G401 (cell line): ENCODE measurements around the gene G6PC1. TPM values are rescaled to one million over a fixed set of nuclear protein-coding genes. Genes with fewer than 3 reads are reported as not detected.
A peak's percentile ranks its signal among the peaks of the same experiment; 100 is the strongest.
"Not testable (repeated sequence)": the region's sequence is repeated elsewhere in the genome, so short reads cannot be mapped to it uniquely, and the experiment has no call there.

Source experiments
- DNase-seq: peaks from one replicate; pipeline ENCODE4 v3.0.0-alpha.2; 2015; ENCODE audit warnings: low spot score
- in situ Hi-C: cut with HindIII; loops from 2 replicates; pipeline ENCODE4 v1.10.0; 2016; ENCODE audit warnings: low sequenced_read_pairs, mixed read lengths
- total RNA-seq: library from RNA; depleted of rRNA; stranded (reverse); fragments of >200 nt; shearing (Covaris generic); gene quantifications from 2 replicates; pipeline ENCODE4 v1.2.3, GENCODE V29; 2014

G6PC1 gene
- total RNA-seq, 1 experiment from 2014 or later, result not detected

DNA sequence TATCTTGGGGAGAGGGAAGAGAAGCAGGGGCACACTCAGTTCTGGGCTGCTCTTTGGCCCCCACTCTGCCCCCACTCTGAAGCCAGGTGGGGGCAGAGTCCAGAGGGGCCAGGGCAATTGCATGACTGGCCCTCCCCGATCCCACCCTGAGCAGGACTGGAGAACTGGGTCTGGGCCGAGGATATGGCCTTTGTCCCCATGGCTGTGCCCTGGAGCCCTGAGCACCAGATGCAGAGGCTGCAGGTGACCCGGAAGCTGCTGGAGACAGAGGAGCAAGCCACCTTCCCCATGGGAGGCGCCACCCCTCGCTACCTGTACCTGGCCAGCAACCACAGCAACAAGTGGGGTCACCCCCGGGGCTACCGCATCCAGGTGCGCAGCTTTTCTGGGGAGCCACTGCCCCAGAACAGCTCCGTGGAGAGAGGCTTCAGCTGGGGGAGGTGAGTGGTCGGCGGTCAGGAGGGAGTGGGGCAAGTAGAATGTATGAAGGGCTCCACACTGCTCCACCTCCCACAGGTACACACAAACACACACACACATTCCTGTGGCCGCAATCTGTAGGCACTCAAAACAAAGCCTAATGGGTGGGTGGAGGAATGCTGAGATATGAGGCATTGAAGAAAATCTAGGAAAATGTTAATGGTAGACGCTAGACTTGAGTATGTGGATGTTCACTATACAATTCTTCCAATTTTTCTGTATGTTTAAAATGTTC lies 28.2 kb upstream of the G6PC1 start:
- no peak for DNase-seq
- in situ Hi-C loops, result no loop called here

DNA sequence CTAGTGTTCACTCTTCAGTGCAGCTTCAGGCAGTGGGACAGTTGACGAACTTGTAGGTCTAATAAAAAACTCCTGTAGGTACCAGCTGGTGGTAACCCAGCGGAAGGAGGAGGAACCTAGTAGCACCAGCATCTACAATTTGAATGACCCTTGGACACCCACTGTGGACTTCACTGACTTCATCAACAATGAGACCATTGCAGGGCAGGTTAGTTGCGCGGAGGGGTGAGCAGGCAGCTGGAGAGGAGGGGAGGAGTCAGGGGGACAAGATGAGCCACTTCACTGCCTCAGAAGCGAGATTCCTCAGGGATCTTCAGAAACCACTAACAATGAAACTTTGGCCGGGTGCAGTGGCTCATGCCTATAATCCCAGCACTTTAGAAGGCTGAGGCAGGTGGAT lies 27.3 kb upstream of the G6PC1 start:
- no peak for DNase-seq
- in situ Hi-C loops, result no loop called here

GRCh38 chr17:42873932-42874695 lies 26.5 kb upstream of the G6PC1 start:
- in situ Hi-C loops, DNase-seq: not testable (repeated sequence)

DNA sequence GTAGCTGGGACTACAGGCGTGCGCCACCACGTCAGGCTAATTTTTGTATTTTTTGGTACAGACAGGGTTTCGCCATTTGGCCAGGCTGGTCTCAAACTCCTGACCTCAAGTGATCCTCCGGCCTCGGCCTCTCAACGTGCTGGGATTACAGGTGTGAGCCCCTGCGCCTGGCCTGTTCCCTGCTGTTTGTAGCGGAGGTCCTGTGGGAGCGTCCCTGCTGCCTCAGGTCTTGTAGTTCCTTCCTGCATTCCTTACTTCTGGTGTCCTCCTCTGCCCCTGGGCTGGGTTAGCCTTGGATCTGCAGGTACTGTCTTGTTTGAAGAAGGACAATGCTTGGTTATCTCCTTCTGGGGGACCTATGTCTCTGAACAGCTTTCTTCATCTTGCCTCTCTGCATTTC lies 23.6 kb upstream of the G6PC1 start:
- no peak for DNase-seq
- in situ Hi-C loops, result no loop called here

- no peak for DNase-seq
- in situ Hi-C loops, result no loop called here
Observed at GRCh38 chr17:42878123-42878880, 22.3 kb upstream of the G6PC1 start.

DNA sequence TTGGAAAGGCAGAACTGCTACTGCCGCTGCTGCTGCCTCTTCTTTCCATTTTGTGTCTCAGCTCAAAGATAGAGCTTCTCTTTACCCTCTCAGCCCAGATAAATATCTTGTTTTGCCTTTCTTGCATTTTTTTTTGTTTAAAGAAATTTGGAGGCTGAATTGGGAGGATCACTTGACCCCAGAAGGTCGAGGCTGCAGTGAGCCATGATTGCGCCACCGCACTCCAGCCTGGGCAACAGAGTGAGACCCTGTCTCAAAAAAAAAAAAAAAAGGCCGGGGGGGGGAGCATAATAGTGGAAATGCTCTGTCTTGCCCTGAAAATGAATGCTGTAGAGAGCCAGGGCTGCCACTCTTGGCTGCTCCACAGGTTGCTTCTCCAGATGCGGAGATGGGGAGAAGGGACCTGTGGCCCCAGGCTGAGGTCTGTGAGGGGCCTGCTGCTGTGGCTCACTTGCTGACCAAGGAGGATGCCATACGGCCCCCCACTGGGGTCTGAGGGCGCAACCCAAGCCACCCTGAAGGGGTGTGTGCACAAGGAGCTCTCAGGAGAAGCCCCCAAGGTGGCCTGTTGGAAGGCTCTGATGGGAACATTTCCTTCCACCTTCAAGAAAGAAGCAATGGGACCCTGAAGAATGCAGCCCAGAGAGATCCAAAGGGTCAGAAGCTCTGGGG lies 21.5 kb upstream of the G6PC1 start:
- DNase-seq, result no peak
- in situ Hi-C loops, result no loop called here

GRCh38 chr17:42879596-42879985 lies 21.0 kb upstream of the G6PC1 start:
- in situ Hi-C loops, result no loop called here

DNA sequence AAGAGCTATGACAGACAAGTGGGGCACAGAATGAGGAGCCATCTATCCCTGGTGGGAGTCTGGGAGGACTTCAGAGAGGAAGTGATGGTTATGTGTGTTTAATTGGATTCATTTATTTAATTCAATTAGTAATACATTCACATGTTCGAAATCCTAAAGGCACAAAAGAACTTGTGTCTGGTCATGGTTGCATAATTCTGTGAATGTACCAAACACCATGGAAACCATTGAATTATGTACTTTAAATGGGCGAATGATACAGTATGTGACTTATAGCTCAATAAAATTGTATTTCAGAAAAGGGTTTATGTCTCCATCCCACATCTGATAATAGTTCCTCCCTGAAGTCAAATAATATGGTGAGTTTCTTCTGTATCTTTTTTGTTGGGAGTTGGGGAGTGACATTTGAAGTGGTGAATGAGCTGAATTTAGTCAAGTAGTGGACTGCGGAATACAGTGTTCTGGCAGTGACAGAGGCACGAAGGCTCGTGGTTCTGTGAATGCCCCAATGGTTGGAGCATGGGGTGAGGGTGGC lies 19.8 kb upstream of the G6PC1 start:
- peak; percentile 2 for DNase-seq
- in situ Hi-C loops, result no loop called here

More at GRCh38 chr17:42879596-42879985, 21.0 kb upstream of the G6PC1 start:
- no peak for DNase-seq

GRCh38 chr17:42881706-42882105 lies 18.9 kb upstream of the G6PC1 start:
- in situ Hi-C loops, DNase-seq: not testable (repeated sequence)

- in situ Hi-C loops, result no loop called here
- DNase-seq, result no peak
Observed at GRCh38 chr17:42882166-42882565, 18.4 kb upstream of the G6PC1 start.

GRCh38 chr17:42883802-42884558 lies 16.6 kb upstream of the G6PC1 start:
- in situ Hi-C loops, result no loop called here
- no peak for DNase-seq

DNA sequence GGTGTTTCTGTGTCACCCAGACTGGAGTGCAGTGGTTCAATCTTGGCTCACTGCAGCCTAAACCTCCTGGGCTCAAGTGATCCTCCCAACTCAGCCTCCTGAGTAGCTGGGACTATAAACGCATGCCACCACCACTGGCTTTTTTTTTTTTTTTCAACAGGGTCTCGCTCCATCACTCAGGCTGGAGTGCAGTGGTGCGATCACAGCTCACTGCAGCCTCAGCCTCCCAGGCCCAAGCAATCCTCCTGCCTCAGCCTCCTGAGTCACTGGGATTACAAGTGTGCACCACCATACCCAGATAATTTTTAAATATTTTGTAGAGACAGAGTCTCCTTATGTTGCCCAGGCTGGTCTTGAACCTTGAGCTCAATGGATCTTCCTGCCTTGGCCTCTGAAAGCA lies 14.8 kb upstream of the G6PC1 start:
- in situ Hi-C loops, DNase-seq: not testable (repeated sequence)

DNA sequence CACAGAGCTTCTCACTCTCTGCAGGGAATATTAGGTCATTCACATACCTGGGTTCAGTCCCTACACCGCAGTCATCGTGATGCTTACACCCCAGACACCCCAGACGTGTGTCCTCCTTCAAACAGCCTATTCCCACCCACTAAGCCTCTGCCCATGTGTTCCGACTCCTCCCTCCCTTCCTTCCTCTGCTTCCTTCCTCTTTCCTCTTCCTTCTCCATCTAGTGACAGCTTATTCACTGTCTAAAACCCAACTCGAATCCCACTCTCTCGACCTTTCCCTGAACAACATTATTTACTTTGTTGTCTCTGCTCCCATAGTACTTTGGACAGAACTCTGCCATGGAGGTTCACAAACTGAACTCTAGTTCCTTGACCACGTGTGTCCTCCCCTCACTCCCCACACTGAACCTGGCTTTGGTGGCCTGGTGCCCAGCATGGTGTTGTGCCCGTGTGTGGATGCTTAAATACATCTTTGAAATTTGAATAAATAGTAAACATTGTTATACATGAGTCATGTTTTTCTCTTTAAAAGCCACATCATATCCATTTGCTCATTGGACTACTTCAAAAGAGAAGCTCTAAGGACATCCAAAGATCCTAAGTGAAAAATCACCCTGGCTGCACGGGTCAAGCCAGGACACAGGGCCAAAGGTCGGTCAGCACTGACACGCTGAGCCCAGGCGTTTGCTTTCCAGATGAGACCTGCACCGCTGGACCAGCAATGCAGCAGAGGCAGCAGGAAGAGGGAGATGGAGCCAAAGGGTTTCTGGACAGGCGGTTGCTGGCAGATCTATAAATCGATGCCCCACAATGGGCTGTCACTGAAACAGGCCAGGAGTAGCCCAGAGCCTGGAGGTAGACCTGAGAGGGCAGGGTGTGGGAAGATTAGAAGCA lies 14.1 kb upstream of the G6PC1 start:
- DNase-seq, result no peak
- in situ Hi-C loops, result no loop called here

DNA sequence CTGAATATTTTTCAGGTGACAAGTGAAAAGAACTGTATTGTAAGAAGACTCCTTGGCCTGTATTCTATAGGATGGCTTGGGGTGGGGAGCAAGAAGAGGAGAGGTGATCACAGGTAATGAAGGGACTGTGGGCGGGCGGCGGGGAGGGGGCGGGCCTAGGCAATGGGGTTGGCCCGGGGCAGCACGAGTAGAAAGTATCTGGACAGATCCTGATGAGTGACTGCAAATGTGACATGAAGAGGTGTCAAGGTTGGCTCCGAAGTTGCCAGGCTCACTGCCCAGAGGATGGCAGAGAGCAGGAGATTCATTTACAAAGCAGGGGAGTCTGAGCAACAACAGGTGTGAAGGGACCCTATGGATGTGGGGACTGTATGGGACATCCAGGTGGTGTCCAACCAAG lies 10.8 kb upstream of the G6PC1 start:
- in situ Hi-C loops, result no loop called here

GRCh38 chr17:42891539-42892152 lies 9.0 kb upstream of the G6PC1 start:
- DNase-seq, result no peak
- in situ Hi-C loops, result no loop called here

More for the DNA sequence above, 10.8 kb upstream of the G6PC1 start:
- no peak for DNase-seq

- DNase-seq, result no peak
- in situ Hi-C loops, result no loop called here
Observed at GRCh38 chr17:42893359-42893758, 7.2 kb upstream of the G6PC1 start.
